H9 (cell line): ENCODE measurements around the gene INPP5A. TPM values are rescaled to one million over a fixed set of nuclear protein-coding genes. Genes with fewer than 3 reads are reported as not detected.
"Not testable (repeated sequence)": the region's sequence is repeated elsewhere in the genome, so short reads cannot be mapped to it uniquely, and the experiment has no call there.

Experiments
- DNase-seq: peaks from one replicate; pipeline ENCODE4 v3.0.0-alpha.2; 2017
- H2AFZ ChIP-seq: one replicate; pipeline ENCODE4 v1.6.1; 2013; ENCODE audit warnings: mild to moderate bottlenecking, low read length, control low read depth, moderate library complexity
- H2AK5ac ChIP-seq: 2 replicates; pipeline ENCODE4 v1.6.1; 2013; ENCODE audit warnings: low read length, control low read depth, mixed read lengths; ENCODE audit not compliant: insufficient read length
- H2BK120ac ChIP-seq: one replicate; pipeline ENCODE4 v1.6.1; 2013; ENCODE audit warnings: low read depth, mild to moderate bottlenecking, low read length, control low read depth, inconsistent platforms; ENCODE audit not compliant: poor library complexity, severe bottlenecking
- H2BK12ac ChIP-seq: 2 replicates; pipeline ENCODE4 v1.6.1; 2013; ENCODE audit warnings: low read length, control low read depth, mixed read lengths, low read depth; ENCODE audit not compliant: insufficient read length
- H2BK15ac ChIP-seq: 2 replicates; pipeline ENCODE4 v1.6.1; 2013; ENCODE audit warnings: low read depth, low read length, control low read depth
- H2BK20ac ChIP-seq: one replicate; pipeline ENCODE4 v1.6.1; 2013; ENCODE audit warnings: low read depth, mild to moderate bottlenecking, low read length, control low read depth, inconsistent platforms; ENCODE audit not compliant: poor library complexity, severe bottlenecking
- H2BK5ac ChIP-seq: 2 replicates; pipeline ENCODE4 v1.6.1; 2013; ENCODE audit warnings: low read length, control low read depth, mixed read lengths; ENCODE audit not compliant: insufficient read length
- H3K14ac ChIP-seq: 2 replicates; pipeline ENCODE4 v1.6.1; 2013; ENCODE audit warnings: low read length, control low read depth; ENCODE audit not compliant: insufficient read depth
- H3K18ac ChIP-seq: 2 replicates; pipeline ENCODE4 v1.6.1; 2013; ENCODE audit warnings: low read depth, mild to moderate bottlenecking, mixed read lengths, low read length, control low read depth; ENCODE audit not compliant: insufficient read length
- H3K23ac ChIP-seq: 2 replicates; pipeline ENCODE4 v1.6.1; 2013; ENCODE audit warnings: low read length, control low read depth, mixed read lengths, low read depth; ENCODE audit not compliant: insufficient read length
- H3K23me2 ChIP-seq: 2 replicates; pipeline ENCODE4 v1.6.1; 2013; ENCODE audit warnings: low read depth, mild to moderate bottlenecking, mixed read lengths, low read length, control low read depth; ENCODE audit not compliant: insufficient read length, poor library complexity, severe bottlenecking
- H3K27ac ChIP-seq: 2 replicates; pipeline ENCODE4 v1.5.1; 2013; ENCODE audit warnings: low read length, control low read depth, mixed read lengths, low read depth; ENCODE audit not compliant: insufficient read length
- H3K27me3 ChIP-seq: 2 replicates; pipeline ENCODE4 v1.6.1; 2013; ENCODE audit warnings: low read length, control low read depth, inconsistent platforms; ENCODE audit not compliant: insufficient read depth
- H3K4ac ChIP-seq: 2 replicates; pipeline ENCODE4 v1.6.1; 2013; ENCODE audit warnings: low read depth, mild to moderate bottlenecking, control low read depth, inconsistent platforms, low read length, moderate library complexity
- H3K4me1 ChIP-seq: 2 replicates; pipeline ENCODE4 v1.6.1; 2013; ENCODE audit warnings: low read length, control low read depth, inconsistent platforms; ENCODE audit not compliant: insufficient read depth
- H3K4me2 ChIP-seq: 2 replicates; pipeline ENCODE4 v1.6.1; 2013; ENCODE audit warnings: low read length, control low read depth, mixed read lengths; ENCODE audit not compliant: insufficient read length, insufficient read depth
- H3K56ac ChIP-seq: 2 replicates; pipeline ENCODE4 v1.6.1; 2013; ENCODE audit warnings: low read depth, mild to moderate bottlenecking, mixed read lengths, low read length, control low read depth; ENCODE audit not compliant: insufficient read length
- H3K79me1 ChIP-seq: 2 replicates; pipeline ENCODE4 v1.6.1; 2013; ENCODE audit warnings: low read depth, mild to moderate bottlenecking, moderate library complexity, low read length, control low read depth, inconsistent platforms; ENCODE audit not compliant: insufficient read depth, poor library complexity, severe bottlenecking
- H3K79me2 ChIP-seq: 2 replicates; pipeline ENCODE4 v1.6.1; 2013; ENCODE audit warnings: low read length, control low read depth, inconsistent platforms; ENCODE audit not compliant: insufficient read depth
- H3K9ac ChIP-seq: 2 replicates; pipeline ENCODE4 v1.6.1; 2013; ENCODE audit warnings: low read length, control low read depth, mixed read lengths; ENCODE audit not compliant: insufficient read length; ENCODE audit errors: extremely low read depth
- H3K9me3 ChIP-seq: one replicate; pipeline ENCODE4 v1.6.1; 2013; ENCODE audit warnings: low read depth, low read length, inconsistent platforms; ENCODE audit not compliant: control insufficient read depth
- H3T11ph ChIP-seq: one replicate; pipeline ENCODE4 v1.6.1; 2013; ENCODE audit warnings: mild to moderate bottlenecking, low read length, control low read depth, inconsistent platforms
- H4K20me1 ChIP-seq: one replicate; pipeline ENCODE4 v1.6.1; 2013; ENCODE audit not compliant: control insufficient read depth, insufficient read length, insufficient read depth
- H4K5ac ChIP-seq: 2 replicates; pipeline ENCODE4 v1.6.1; 2013; ENCODE audit warnings: low read depth, mild to moderate bottlenecking, mixed read lengths, low read length, control low read depth; ENCODE audit not compliant: insufficient read length
- H4K8ac ChIP-seq: replicated peaks from 2 replicates; pipeline ENCODE4 v1.6.1; 2013; ENCODE audit warnings: low read length, control low read depth, mixed read lengths, low read depth; ENCODE audit not compliant: insufficient read length
- H4K91ac ChIP-seq: 2 replicates; pipeline ENCODE4 v1.6.1; 2013; ENCODE audit warnings: low read depth, mild to moderate bottlenecking, moderate library complexity, mixed read lengths, low read length, control low read depth; ENCODE audit not compliant: insufficient read length
- H3K27ac Mint-ChIP-seq, 3 experiments: 2 replicates in 2 of 3; 3 replicates in 1 of 3; pipeline ENCODE4 v1.8.0; 2020 to 2021; ENCODE audit warnings: mixed read lengths in 3 of 3, mild to moderate bottlenecking in 1 of 3, moderate library complexity in 1 of 3
- H3K27me3 Mint-ChIP-seq: 2 replicates; pipeline ENCODE4 v1.8.0; 2021; ENCODE audit warnings: low read depth, mild to moderate bottlenecking, moderate library complexity, mixed read lengths
- H3K36me3 Mint-ChIP-seq, 3 experiments: 2 replicates in 2 of 3; 3 replicates in 1 of 3; pipeline ENCODE4 v1.8.0; 2020 to 2021; ENCODE audit warnings: low read depth in 3 of 3, mixed read lengths in 3 of 3; ENCODE audit not compliant: insufficient read depth in 1 of 3
- H3K4me1 Mint-ChIP-seq, 2 experiments: 2 replicates each; pipeline ENCODE4 v1.8.0; 2020; ENCODE audit warnings: mixed read lengths in 2 of 2
- H3K4me3 Mint-ChIP-seq, 2 experiments: 2 replicates in 1 of 2; 3 replicates in 1 of 2; pipeline ENCODE4 v1.8.0; 2020 to 2021; ENCODE audit warnings: mild to moderate bottlenecking in 2 of 2, mixed read lengths in 2 of 2, moderate library complexity in 1 of 2
- H3K9me3 Mint-ChIP-seq, 2 experiments: 2 replicates in 1 of 2; 3 replicates in 1 of 2; pipeline ENCODE4 v1.8.0; 2020; ENCODE audit warnings: mild to moderate bottlenecking in 2 of 2, mixed read lengths in 2 of 2, moderate library complexity in 1 of 2
- CTCF ChIP-seq: fragments of 200-600 bp; sonication (generic); conservative IDR thresholded peaks from 3 replicates; pipeline ENCODE4 v1.8.0; 2021; ENCODE audit warnings: antibody characterized with exemption, mild to moderate bottlenecking
- WGBS: extraction: QIAGEN DNeasy Blood & Tissue Kit; methylation state at CpG from one replicate; pipeline ENCODE4 v1.1.7; 2013; ENCODE audit warnings: missing lambda C conversion rate, low lambda C conversion rate, mixed read lengths; ENCODE audit not compliant: insufficient read length; ENCODE audit errors: extremely low coverage; 5-methylcytosine and 5-hydroxymethylcytosine counted together
- total RNA-seq: library from RNA; stranded (reverse); gene quantifications from 2 replicates; pipeline ENCODE4 v1.2.1, GENCODE V29; 2021

Gene INPP5A
- total RNA-seq, 1 experiment from 2014 or later = 17.7 TPM

- Histone ChIP-seq H2BK120ac (no peak overlapping the region), H4K91ac (no peak overlapping the region), H3K79me1 (no peaks in the 10 kb centered on the region), H3K4me2 (no peak overlapping the region), H4K20me1 (no peaks in the 10 kb centered on the region), H2BK15ac (no peak overlapping the region), H3K23ac (no peak overlapping the region), H3K27me3 (no peaks in the 10 kb centered on the region), H2AFZ (no peak overlapping the region), H3K18ac (no peak overlapping the region), H4K5ac (no peak overlapping the region), H2BK20ac (no peak overlapping the region), H4K8ac (no peak overlapping the region), H3K9me3 (no peaks in the 10 kb centered on the region), H2AK5ac (no peak overlapping the region), H3K4ac (no peak overlapping the region), H3K27ac (no peak overlapping the region), H3K4me1 (no peaks in the 10 kb centered on the region), H3T11ph (no peak overlapping the region), H3K56ac (no peak overlapping the region), H3K14ac (no peak overlapping the region), H3K23me2 (no peaks in the 10 kb centered on the region), H3K9ac (no peak overlapping the region), H3K79me2 (no peaks in the 10 kb centered on the region), H2BK12ac (no peak overlapping the region), H2BK5ac (no peak overlapping the region)
- peak; percentile 10 for DNase-seq
- H3K4me1 Mint-ChIP-seq = no peaks in the 10 kb centered on the region
- peaks cover 19% of the 10 kb centered on the region for H3K27me3 Mint-ChIP-seq
- WGBS = no CpG with 5 or more reads among the region's 14 CpGs
- H3K27ac Mint-ChIP-seq = no peak overlapping the region
- H3K4me3 Mint-ChIP-seq = no peak overlapping the region
- H3K36me3 Mint-ChIP-seq = no peaks in the 10 kb centered on the region
- TF ChIP-seq CTCF = no peak
- H3K9me3 Mint-ChIP-seq = no peaks in the 10 kb centered on the region
Measured at GRCh38 chr10:132504501-132505272, 32.9 kb upstream of the INPP5A start.

- not testable (repeated sequence) for H4K20me1 ChIP-seq, H3K23ac ChIP-seq, H3K79me2 ChIP-seq, H3K18ac ChIP-seq, H3K36me3 Mint-ChIP-seq, H3K79me1 ChIP-seq, H3K23me2 ChIP-seq, H3K9me3 ChIP-seq, H3K27me3 ChIP-seq, H2AK5ac ChIP-seq, H3K27ac Mint-ChIP-seq, H3K4me1 Mint-ChIP-seq, H3K4me2 ChIP-seq, H4K91ac ChIP-seq, H3K4ac ChIP-seq, H4K8ac ChIP-seq, H4K5ac ChIP-seq, DNase-seq, H2AFZ ChIP-seq, H2BK12ac ChIP-seq, H2BK120ac ChIP-seq, H2BK5ac ChIP-seq, H2BK15ac ChIP-seq, H3T11ph ChIP-seq, H2BK20ac ChIP-seq, H3K9ac ChIP-seq, H3K4me3 Mint-ChIP-seq, H3K14ac ChIP-seq, H3K27ac ChIP-seq, H3K56ac ChIP-seq, H3K4me1 ChIP-seq, H3K9me3 Mint-ChIP-seq
- H3K27me3 Mint-ChIP-seq = peaks cover 12% of the 10 kb centered on the region
- WGBS = no CpG with 5 or more reads among the region's 23 CpGs
Measured at GRCh38 chr10:132505546-132505945, 32.0 kb upstream of the INPP5A start.
